Activated T-helper 1 cell treated with Interleukin-2 at 50 U/mL for 16 hours (primary cell): ENCODE results near the gene TNXB.
"Not testable (repeated sequence)": the region's sequence is repeated elsewhere in the genome, so short reads cannot be mapped to it uniquely, and the experiment has no call there.

ENCODE experiments used
- DNase-seq: peaks from one replicate; pipeline ENCODE4 v3.0.0-alpha.2; 2020; ENCODE audit warnings: low read depth

TNXB gene

DNA sequence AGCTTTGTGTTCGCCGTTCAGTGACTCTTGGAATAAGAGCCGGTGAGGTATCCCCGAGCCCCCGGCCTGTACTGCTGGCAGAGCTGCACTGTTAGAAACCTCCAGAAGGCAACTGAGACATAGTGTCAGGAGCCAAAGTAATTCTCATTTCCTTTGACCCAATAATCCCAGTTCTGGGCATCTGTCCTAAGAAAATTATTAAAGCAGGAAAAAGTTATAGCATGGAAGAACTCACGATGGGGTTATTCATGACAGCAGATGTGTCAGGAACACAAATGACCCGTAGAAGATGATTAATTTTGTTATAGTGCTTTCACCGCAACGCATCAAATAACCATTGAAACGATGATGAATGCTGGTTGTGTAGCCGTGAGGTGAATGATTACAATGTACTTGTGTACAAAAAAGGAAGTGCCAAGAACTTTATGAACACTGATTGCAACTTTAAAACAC lies 50.6 kb downstream of the TNXB start:
- DNase-seq, result no peak

GRCh38 chr6:32057966-32058365 lies 51.2 kb downstream of the TNXB start:
- no peak for DNase-seq

DNA sequence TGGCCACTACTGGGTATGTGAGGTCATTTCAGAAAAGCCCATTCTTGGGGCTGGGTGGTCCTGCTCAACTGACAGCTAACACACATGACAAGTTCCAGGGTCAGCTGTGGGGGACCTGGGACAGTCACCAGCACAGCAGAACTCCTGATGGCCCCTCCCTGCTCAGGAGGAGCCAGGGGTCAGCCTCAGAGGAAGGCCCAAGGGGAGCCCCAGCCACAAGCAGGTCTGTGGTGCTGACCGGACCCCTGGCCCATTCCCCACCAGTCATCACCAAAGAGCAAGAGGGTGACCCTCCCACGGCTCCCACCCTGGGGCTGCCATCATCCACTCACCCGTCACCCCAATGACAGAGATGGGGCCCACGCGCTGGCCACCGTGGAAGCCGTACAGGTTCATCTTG lies 52.9 kb downstream of the TNXB start:
- no peak for DNase-seq

DNA sequence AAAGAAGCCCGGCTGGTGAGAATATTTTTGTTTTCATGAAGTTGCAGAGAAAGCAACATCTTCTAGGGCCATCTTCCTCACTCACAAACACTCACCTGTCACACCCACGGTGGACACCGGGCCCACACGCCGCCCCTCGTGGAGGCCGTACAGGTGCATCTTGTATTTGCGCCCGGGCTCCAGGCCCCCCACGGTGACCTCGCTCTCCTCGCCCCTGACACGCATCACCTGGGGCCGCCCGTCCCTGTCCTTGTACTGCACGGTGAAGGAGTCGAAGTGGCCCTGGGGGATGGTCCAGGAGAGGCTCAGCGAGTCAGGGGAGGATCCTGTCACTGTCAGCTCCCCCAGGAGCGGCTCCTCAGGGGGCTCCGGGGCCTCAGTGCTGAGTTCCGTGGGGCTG lies 53.4 kb downstream of the TNXB start:
- DNase-seq, result not testable (repeated sequence)

GRCh38 chr6:32053314-32053713 lies 55.8 kb downstream of the TNXB start:
- DNase-seq, result not testable (repeated sequence)

- not testable (repeated sequence) for DNase-seq
Measured at GRCh38 chr6:32052626-32053025, 56.5 kb downstream of the TNXB start.

GRCh38 chr6:32050562-32050961 lies 58.6 kb downstream of the TNXB start:
- no peak for DNase-seq

GRCh38 chr6:32049736-32050135 lies 59.4 kb downstream of the TNXB start:
- not testable (repeated sequence) for DNase-seq

DNA sequence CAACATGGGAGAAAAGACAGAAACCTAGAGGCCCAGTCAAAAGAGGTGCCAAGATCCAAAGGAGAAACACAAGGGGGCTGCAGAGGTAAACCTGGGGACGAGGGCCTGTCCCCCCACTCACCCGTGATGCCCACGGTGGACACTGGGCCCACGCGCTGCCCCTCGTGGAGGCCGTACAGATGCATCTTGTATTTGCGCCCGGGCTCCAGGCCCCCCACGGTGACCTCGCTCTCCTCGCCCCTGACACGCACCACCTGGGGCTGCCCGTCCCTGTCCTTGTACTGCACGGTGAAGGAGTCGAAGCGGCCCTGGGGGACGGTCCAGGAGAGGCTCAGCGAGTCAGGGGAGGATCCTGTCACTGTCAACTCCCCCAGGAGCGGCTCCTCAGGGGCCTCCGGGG lies 60.0 kb downstream of the TNXB start:
- DNase-seq, result not testable (repeated sequence)

DNA sequence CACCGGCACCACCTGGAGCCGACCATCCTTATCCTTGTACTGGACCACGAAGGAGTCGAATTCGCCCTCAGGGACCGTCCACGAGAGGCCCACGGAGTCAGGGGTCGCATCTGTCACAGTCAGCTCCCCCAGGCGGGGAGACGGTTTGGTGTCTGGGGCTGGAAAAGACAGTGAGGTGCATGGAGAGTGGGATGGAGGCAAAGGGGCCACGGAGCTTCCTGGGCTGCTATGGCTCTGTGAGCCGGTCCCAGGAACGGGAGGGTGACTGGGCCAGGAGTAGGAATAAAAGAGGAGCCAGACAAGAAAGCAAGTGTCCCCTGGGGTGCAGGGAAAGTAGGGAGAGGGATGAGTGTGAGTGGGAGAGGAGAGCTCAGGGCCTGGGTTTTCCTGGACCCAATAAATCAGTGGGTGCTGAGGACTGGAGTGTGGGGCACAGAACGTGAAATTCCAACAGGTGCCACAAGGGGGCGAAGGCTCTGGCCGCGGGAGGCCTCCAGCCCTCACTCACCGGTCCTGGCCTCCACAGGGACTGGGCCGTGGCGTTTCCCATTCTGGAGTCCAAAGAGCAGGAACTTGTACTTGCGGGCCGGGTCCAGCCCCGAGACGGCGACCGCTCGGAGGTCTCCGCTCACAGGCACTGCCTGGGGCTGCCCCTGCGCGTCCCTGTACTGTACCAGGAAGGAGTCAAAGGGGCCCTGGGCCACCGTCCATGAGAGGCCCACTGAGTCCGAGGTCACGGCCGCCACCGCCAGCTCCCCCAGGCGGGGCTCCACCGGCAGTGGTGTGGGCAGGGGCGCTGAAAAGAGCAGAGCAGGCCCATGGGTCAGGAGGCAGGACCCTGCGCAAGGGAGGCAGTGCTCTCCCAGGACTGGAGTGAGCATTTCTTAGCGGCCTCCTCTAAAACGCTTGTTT lies 61.0 kb downstream of the TNXB start:
- peak; percentile 37 for DNase-seq

DNA sequence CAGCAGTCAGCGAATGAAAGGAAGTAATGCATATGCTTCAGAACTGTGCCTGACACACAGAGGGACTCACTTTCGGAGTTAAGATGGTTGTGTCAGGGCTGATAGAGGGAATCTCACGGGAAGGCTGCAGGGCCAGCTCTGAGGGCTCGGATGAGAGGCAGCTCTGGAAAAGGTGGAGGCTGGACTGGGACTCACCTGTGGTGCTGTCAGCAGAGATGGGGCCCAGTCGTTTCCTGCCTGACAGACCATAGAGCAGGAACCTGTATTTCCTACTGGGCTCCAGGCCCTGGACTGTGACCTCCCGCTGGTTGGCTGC lies 61.6 kb downstream of the TNXB start:
- no peak for DNase-seq

GRCh38 chr6:32047084-32047478 lies 62.1 kb downstream of the TNXB start:
- DNase-seq, result no peak

- DNase-seq, result no peak
Measured at GRCh38 chr6:32046450-32047083, 62.6 kb downstream of the TNXB start.

- no peak for DNase-seq
Measured at GRCh38 chr6:32045811-32046449, 63.2 kb downstream of the TNXB start.

DNA sequence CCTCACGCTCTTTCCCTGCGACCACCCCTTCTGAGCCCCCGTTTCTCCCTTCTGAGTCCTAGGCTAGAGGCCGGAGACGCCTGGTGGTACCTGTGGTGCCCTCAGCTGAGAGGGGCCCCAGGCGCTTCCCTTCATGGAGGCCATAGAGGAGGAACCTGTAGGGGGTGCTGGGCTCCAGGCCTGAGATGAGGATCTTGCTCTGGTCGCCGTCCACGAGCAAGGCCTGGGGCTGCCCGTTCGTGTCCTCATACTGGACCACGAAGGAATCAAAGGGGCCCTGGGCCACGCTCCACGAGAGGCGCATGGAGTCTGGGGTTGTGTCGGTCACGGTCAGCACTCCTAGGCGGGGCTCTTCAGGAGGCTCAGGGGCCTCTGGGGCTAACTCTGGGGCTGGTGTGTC lies 64.2 kb downstream of the TNXB start:
- not testable (repeated sequence) for DNase-seq

DNA sequence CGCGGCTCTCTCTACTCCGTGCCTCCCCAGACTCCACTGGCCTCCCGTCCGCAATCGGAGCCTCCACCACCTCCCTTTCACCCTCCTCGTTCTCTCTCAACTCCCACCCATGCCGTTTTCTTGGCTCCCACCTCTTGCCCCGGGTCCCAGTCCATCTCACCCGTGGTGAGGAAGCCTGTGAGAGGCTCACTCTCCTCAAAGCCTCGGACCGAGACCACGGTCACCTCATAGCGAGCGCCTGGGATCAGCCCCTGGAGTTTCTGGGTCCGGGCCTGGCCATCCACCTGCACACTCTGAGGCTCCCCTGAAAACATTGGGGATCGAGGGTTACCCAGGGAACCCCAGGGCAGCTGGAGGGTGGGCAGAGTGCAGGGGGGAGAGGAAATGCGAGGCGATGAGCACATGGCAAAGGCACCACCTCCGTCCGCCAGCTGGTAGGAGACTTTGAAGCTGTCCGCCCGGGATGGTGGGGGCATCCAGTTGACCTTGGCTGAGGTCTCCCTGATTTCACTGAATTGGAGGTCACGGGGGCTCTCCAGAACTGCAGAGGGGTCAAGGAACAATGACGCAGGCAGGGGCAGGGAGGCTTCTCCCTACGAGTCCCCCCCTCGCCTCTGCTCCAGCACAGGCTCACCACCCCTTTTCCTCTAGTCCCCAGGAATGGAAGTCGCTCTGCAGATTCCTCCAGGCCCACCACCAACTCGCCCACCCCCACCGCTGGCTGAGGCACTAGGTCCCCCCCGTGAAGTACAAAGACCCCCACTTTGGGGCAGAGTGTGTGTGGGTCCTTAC lies 65.4 kb downstream of the TNXB start:
- not testable (repeated sequence) for DNase-seq

- DNase-seq, result not testable (repeated sequence)
Measured at GRCh38 chr6:32042276-32042675, 66.9 kb downstream of the TNXB start.

DNA sequence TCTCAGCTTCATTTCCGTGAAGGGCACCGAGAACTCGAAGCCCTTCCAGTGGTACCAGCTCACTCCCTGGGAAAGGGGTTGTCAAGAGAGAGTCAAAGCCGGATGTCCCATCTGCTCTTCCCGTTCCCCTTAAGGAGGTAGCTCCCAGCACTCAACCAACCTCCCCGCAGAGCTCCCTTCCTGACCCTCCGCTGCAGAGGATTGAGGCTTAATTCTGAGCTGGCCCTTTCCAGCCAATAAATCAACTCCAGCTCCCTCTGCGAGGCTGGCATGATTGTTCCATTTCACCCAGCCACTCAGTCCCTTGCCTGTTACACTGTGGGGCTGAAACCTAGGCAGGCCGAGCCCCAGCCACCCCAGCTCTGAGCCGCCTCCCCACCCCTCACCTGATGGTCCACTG lies 67.8 kb downstream of the TNXB start:
- DNase-seq, result not testable (repeated sequence)

DNA sequence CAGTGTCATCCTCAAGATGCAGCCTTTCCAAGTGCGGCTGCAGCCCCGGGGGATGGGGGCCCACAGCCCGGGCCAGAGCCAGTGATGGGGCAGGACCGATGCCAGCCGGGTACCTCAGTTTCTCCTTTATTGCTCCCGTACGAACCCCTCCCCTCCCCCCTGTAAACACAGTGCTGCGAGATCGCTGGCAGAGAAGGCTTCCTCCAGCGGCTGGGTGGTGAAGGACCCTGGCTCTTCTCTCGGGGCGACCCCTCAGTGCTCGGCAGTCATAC lies 68.2 kb downstream of the TNXB start:
- not testable (repeated sequence) for DNase-seq

GRCh38 chr6:32040299-32041049 lies 68.7 kb downstream of the TNXB start:
- not testable (repeated sequence) for DNase-seq
